ENCODE measurements around the gene TSHZ1.
"Not testable (repeated sequence)": the region's sequence is repeated elsewhere in the genome, so short reads cannot be mapped to it uniquely, and the experiment has no call there.

The TSHZ1 gene

DNA sequence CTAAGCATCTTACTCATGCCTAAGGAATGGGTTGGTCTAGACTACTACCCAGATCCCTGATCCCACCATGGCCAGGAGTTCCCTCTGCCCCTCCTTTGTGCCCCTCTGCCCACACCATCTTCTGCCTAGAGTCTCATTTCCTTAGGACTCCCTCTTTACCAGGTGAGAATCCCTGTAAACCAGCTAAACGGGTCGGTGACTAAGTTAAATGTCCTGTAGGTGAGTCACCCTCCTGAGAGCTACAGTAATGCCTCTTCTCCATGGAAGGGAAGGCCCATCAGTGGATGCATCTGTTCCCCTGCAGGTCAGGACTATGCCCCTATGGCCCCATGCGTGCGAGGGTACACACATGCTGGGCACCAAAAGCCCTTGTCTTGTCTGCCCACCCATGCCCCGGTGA is 27.1 kb upstream of the TSHZ1 start:
- DNase-seq: no peak

GRCh38 chr18:75183973-75184493 is 26.6 kb upstream of the TSHZ1 start:
- DNase-seq: no peak

DNA sequence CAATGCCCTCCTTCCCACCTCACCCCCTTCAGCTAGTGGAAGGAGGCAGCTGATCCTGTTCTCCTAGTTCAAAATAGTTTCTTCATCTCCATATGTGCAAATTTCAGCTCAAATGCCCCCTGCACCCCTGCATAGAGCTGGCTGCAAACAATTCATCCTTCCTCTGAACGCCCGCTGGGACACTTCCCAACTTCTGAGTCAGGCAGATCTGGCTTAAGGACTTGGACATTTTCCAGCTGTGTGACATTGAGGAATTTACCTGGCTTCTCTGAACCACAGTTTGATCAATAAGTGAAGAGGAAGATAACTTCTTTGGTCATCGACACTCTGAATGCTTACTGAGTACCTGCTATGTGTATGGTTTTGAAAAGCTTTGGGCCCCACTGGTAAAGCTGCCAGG is 25.1 kb upstream of the TSHZ1 start:
- no peak for DNase-seq

GRCh38 chr18:75187702-75188101 is 22.9 kb upstream of the TSHZ1 start:
- not testable (repeated sequence) for DNase-seq

DNA sequence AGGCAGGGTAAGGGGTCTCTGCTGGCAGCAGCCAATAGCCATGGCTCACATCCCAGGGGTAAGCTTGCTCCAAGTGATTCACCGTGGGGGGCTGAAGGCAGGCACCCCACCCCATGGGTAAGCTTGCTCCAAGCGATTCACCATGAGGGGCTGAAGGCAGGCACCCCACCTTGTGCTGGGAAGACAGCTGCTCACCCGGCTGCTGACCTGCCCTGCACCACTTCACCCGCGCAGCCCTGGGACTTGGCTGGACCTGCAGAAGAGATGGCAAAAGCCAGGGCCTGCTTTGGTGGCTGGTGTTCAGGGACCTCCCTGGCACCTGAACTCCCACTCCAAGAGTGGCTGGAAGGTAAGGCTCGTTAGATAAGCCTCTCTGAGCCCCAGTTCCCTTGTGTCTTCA is 20.9 kb upstream of the TSHZ1 start:
- no peak for DNase-seq

GRCh38 chr18:75192899-75193298 is 17.7 kb upstream of the TSHZ1 start:
- no peak for DNase-seq

DNA sequence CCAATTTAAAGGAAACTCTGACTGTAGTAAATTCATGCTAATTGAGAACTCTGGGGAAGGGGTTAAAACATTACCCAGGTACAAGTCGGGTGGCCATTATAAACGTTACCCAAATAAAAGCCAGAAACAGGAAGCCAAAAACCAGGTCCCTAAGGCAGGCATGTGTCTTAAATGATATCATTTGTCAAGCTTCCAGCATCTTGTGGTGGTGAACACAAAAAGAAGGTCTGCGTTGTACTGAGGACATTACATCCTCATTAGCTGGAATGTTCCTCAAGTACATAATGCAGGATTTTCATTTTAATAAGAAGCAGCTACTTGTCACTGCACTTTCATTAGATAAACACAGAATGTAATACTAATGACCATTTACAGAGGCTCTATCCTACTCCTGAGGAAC is 12.6 kb upstream of the TSHZ1 start:
- no peak for DNase-seq

DNA sequence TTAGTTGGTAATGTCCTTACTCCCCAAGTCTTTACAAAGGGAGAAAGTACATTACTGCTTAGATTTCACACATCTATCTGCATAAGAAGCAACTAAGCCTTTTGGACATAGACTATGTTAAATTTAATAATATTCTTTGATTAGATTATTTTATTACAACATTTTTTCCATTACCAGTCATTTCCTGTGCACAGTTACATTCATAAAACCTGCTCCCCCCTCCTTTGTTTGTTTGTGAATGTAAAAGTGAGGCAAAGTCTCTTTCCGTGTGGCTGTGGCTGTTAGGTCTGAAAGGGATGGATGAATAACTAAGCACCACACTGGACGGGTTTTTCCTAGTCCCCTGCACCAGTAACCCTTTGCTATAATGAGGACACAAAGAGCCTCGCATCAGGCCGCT is 11.3 kb upstream of the TSHZ1 start:
- no peak for DNase-seq

- DNase-seq: no peak
Observed at GRCh38 chr18:75200071-75200470, 10.5 kb upstream of the TSHZ1 start.

DNA sequence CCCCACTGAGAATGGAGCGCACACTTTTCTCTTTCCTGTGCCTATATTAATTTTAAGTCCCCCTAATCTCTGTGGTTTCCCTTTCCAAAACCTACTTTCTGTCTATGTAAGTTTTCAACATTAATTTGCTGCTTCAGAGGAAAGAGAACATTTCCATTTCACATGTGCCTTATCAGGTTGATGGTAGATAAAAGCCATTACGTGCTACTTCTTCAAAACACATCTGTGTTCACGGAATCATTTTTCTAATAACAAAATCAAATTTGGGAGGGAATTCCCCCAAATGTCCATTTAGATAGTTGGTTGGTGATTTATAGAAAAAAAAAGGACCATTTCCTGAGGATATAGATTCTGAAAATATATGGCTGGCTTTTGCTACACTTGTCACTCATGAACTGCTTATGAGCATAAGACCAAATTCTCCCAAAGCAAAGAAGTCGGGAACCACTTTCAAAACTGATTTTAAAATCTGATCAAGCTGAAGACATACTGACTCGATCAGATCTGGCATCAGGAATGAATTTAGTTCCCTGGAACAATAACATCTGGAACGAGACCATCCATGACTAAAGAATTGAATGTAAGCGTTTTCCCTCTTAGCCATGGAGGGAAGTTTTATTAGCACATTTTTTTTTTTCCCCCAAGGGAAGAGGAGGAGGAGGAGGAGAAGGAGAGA is 9.9 kb upstream of the TSHZ1 start:
- DNase-seq: no peak

- DNase-seq: no peak
Observed at GRCh38 chr18:75201282-75202270, 9.0 kb upstream of the TSHZ1 start.

GRCh38 chr18:75202696-75203365 is 7.8 kb upstream of the TSHZ1 start:
- no peak for DNase-seq

DNA sequence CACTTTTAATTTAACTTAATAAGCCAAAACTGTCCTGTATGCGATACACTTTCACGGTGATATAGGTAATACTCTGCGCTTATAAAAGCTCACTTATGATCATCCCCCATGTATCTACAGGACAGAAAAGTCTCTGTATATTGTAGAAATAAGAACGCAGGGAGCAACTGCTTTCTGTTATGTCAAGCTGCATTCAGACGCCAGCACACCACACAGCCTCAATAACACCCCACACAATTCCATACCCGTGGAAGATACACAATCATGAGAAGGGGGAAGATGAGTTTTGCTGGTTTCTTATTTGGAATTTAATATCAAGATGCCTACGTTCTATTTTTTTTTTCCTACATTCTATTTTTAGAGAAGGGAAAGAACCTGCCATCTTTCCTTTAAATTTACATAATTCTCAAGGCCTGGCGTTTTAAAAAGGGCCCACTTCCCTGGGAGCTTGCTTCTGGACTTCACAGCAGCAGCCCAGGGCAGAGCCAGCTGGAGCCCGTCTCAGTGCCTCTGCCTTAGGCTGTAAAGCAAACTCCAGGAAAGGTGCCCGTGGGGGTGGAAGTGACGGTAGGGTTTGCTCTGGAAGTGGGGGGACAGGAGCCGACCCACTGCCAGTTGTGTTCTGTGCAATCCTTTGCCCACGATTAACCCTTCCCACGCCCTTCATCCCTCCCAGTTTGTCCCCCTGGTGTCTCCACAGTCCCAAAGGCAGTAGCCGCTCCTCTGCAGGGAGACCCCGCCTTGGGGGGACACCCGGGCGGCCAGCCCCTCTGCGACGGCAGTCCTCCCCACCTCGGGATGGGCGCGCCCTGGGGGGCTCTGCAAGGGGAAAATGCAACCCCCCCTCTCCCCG is 7.0 kb upstream of the TSHZ1 start:
- DNase-seq: no peak

DNA sequence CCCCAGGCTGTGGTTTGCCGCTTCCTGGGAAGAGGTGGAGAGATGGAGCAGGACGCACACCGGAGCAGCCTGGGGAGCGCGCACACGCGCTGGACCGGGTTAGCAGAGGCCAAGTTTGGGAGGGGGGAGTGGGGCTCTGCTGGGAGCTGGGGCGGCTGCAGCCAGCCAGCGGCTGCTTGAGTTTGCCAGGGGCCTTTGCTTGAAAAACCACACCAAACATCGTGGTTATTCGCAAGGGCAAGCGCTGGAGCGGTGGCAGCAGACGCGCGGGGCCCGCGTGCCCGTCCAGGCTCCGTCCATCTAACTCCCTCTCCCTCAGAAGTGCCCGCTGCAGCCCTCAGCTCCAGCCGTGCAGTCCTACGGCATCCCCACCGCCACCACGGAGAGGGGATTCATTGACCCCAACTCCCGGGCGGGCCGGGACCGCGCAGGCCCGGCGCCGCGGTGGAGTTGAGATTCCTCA is 6.3 kb upstream of the TSHZ1 start:
- no peak for DNase-seq

GRCh38 chr18:75204732-75205513 is 5.7 kb upstream of the TSHZ1 start:
- no peak for DNase-seq

DNA sequence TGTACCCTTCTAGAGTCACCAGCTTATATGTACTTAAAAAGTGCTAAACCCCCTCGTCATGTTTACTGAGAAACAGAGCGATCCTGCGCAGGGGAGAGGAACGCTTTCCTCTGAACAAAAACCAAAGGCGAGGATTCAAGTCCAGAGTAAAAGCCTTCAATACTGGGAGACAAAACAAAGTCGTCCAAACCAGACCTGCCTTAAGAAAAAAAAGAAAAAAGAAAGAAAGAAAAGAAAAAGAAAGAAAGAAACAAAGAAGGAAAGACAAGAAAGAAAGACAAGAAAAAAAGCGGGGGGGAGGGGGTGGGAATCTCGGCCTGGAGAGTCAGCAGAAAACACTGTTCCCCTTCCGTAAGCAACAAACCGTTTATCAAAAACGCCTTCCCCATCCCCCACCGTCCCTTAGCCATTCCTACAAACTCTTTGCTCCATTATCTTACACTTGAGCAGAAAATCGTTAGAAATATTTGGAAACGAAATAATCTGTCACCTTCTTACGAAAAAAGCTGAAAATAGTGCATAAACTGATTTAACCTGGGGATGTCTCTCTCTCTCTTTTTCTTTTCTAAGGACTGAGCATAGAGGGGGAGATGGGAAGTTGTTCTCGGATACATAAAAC is 5.0 kb upstream of the TSHZ1 start:
- DNase-seq: no peak

DNA sequence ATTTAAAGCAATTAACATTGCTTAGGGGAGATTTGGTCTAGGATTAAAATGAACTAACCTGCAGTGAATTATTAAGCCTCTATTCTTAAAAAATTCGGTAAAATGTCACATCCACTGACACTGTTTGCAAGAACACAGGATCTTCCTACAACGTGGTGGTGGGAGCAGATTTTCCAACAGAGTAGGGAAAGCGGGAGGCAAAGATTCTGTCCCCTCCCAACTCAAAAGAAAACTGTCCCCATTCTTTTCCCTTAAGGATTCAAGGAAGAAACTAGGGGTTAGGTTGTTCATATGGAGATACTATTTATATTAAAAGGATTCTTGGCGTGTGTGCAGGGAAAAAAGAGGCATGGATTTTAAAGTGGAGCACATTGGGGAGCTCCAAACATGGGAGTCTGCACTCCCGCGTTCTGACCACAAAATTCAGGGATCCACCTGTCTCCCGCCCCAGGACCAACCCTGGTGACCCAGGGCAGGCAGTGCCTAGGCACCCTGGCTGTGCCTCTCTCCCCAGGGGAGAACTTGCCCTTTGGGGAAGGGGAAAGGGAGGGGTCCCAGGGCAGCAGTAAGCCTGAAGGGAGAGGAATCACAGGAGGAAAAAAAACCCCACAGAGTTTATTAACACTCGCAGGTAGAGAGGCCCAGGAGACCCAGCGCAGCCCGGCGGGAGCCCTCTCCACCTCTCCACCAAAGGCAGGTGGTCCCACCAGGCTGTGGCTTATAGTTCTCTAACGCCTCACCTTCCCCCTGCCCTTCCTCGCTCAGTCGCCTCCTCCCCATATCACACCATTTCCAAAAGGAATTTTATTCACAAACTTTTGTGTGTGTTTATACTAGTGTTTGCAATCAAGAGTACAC is 3.9 kb upstream of the TSHZ1 start:
- DNase-seq: no peak

DNA sequence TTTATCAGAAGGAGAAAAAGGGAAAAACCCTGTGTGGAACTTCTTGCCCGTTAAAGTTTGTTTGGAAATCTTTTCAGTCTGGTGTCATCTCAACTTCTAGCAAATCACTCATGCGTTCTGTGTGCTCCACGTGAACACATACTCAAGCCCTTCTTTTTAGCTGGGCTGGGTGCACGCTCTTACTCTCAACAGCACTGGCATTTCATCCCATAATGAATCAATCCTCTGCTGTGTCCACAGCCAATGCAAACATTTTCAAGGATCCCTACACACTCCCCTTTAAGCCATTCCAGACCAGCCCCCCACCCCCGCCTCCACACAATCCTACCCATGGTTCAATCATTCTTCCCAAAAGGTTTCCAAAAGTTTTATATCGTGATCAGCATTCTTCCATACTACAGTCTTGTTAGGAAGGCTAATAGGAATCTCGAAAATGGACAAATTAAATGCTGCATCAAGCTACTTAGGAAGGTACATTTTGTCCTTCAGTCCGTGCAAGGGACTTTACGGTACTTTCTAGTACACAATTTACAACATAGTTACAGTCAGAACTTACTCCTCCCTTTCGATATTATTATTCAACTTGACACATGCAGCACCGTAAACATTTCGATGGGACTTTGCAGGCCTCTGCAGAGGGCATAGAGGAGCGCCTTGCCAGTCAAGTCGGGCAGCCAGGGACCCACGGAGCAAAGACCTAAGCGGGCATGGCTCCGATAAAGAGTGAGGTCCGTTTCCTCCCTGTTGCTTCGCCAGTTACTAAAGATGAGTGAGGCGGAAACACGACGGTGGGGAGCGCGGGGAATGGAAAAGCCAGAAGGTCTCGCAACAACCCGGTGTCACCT is 3.1 kb upstream of the TSHZ1 start:
- DNase-seq: no peak
